HG03045 (cell line): ENCODE results near the gene STK33.

Experiments
- ATAC-seq: cut with Tn5 transposase; IDR thresholded peaks from one replicate; pipeline ENCODE4 v1.9.1; 2021; ENCODE audit warnings: mild to moderate bottlenecking, moderate library complexity; ENCODE audit not compliant: unreplicated experiment

Gene STK33

GRCh38 chr11:8381871-8382396 is 212.1 kb downstream of the STK33 start:
- no peak for ATAC-seq

GRCh38 chr11:8381343-8381742 is 212.7 kb downstream of the STK33 start:
- ATAC-seq, result no peak

GRCh38 chr11:8375932-8376331 is 218.1 kb downstream of the STK33 start:
- ATAC-seq, result no peak

GRCh38 chr11:8375460-8375859 is 218.6 kb downstream of the STK33 start:
- ATAC-seq, result no peak

- no peak for ATAC-seq
These were observed 219.3 kb downstream of the STK33 start for GRCh38 chr11:8374716-8375115.

- no peak for ATAC-seq
These were observed 220.3 kb downstream of the STK33 start for GRCh38 chr11:8373519-8374432.

- ATAC-seq, result no peak
These were observed 221.2 kb downstream of the STK33 start for GRCh38 chr11:8372641-8373381.

DNA sequence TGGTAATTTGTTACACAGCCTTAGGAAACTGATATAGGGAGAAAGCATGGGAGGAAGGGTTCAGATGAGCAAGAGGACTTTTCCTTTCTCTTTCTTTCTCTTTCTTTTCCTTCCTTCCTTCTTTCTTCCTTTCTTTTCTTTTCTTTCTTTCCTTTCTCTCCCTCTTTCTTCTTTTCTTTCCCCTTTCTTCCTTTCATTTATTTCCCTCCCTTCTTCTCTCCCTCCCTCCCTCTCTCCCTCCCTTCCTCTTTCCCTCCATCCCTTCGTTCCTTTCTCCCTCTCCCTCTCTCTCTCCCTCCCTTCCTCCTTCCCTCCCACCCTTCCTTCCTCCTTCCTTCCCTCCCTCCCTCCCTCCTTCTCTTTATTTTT is 222.5 kb downstream of the STK33 start:
- no peak for ATAC-seq

GRCh38 chr11:8370812-8371515 is 223.1 kb downstream of the STK33 start:
- ATAC-seq, result no peak

DNA sequence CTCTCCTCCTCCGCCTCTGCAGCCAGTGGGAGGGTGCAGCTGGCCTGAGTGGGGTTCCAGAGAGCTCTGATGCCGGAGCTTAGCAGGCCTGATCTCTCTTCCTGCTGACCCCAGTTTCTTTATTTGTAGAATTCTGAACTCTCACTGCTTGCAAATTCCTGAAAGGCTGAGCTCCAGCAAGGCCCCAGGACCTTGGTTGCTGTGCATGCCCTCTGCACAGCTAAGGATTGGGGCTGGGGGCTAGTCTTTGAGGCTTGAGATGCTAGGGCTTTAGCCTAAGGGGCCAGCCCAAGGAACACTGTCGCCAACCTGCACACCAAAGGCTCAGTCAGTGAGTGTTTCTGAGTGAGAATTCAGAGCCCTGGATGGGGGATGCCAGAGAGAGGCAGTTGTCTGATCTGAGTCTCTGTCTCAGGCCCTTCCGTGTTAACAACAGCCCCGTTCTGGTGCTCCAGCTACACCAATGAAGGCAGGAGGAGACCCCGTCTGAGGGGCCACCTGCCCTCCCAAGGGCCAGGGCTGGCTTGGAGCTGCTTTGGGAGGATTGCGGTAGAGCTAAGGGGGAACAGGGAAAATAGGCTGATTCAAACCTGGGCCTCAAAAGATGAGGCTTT is 224.3 kb downstream of the STK33 start:
- no peak for ATAC-seq

GRCh38 chr11:8368772-8369171 is 225.3 kb downstream of the STK33 start:
- ATAC-seq, result no peak

GRCh38 chr11:8368194-8368593 is 225.8 kb downstream of the STK33 start:
- no peak for ATAC-seq

DNA sequence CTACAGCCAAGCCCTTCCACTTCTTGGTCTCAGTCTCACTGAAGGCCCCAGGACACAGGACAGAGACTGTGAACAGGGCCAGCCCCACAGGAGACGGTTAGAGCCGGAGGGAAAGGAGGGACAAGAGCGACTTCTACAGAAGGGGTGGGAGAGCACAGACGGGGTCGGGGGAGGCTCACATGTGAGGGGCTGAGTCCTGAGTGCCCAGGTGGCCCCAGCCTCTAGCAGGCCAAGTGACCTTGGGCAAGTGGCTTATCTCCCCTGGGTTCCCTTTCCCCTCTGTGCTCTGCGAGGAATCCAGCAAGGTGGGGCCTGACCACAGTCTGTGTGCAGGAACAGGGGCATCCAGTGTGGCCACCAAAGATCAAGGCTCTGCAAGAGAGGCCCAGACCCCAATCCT is 227.7 kb downstream of the STK33 start:
- ATAC-seq, result no peak

DNA sequence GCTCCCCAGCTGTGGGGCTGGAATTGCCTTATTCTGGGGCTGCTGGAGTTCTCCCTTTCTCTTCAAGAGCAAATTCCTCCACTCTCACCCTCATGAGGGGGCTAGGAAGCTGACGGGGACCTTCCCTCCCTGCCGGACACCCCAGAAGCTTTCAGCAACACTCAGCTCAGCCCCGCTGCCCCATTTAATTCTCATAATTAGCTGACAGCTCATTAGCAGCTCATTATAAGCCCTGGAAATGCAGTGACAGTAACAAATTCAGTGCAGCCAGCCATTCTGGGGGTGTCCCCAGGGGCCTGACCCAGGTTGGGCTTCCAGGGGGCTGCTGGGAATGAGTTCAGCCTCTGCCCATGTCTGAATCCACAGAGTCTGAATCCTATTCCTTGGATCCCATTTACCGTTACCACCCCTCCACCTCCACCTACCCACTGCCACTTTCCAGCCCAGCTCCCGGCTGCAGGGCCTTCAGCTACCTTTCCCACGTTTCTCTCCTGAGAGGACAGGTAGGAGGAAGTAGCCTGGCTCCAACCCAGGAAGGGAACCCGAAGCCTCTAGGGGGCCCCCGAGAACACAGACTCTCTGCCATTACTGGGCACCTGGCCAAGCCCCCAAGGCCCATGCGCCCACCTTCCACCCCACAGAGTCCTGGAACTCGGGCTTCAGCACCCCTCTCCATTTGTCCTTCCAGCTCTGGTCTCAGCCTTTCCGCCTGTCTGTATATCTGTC is 228.6 kb downstream of the STK33 start:
- ATAC-seq, result no peak

DNA sequence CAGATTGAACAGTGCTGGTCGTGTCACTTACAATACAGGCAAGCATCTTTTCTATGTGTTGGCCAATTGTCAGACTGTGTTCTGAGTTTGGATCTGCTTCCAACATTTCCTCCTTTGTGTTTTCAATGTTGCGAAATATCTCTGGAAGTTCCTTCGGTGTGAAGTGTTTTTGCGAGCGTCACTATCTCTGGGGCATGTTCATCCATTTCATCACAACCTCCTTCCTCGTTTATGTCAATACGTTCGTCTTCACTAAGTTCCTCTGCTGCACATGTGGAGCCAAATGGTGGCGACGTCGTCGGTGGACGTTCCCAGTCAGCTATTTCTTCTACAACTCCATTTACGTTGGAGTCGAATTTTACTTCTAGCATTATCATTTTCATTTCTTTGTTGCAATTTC is 230.1 kb downstream of the STK33 start:
- no peak for ATAC-seq

DNA sequence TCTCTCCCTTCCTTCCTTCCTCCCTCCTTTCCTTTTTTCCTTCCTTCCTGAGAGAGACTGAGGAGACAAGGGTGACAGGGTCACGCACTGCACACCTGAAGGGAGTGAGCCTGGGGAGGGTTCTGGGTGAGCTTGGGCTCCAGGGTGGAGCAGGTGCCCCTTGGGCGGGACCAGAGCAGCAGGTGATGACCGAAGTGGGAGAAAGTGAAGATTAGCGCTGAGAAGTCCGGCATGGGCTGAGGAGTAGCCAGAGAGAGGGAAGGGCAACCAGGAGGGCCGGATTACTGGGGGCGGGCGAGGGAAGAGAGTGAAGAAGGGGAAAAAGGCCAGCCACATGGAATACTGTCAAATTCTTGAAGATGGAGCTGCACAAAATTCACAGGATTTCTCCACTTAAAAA is 231.1 kb downstream of the STK33 start:
- no peak for ATAC-seq

GRCh38 chr11:8362491-8362890 is 231.5 kb downstream of the STK33 start:
- no peak for ATAC-seq

DNA sequence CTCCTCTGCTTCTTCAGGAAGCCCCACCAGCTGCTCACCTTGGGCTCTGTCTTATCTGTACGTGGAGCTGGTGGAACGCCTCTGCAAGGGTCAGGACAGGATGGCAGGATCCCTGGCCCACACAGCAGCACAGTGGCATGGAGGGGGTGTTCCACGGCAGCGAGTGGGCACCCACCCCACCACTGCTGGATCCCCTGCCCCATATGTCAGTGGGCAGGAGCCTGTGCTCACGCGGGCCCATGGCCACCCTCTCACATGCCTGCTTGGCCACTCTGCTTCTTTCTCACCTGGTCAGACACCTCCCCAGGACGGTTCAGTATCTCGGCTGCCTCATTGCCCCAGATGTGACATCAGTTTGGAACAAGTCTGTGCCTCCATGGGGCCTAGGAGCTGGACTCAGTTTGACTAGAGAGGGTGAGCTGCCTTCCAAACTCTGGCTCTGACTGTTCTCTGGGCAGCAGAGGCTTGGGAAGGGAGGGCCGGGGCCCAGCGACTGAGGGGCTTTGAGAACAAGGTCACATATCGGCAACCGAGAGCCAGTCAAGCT is 232.3 kb downstream of the STK33 start:
- no peak for ATAC-seq

DNA sequence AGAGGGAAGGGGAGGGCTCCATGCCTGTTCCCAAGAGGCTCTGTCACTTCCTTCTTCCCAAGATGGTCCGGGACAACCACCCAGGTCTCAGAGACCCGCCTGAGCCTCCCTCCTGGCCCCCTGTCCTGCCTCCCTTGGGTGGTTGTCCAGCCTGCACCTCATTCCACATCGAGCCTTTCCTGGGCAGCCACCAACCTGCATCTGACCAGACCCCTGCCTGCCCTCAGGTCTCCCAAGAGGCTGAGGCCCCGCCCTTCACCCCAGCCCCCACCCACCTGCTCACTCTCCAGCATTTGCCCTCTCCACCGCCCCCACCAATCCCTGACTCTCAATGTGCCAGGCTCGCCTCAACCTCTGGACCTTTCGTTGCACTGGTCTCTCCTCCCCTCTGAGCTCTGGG is 232.8 kb downstream of the STK33 start:
- ATAC-seq, result no peak
